KMS-11 (cell line): Measurements from ENCODE around the gene KCNIP1.

Source experiments
- H2AFZ ChIP-seq: fragments of 200-600 bp; sonication (generic); 2 replicates; pipeline ENCODE4 v1.6.1; 2016; ENCODE audit warnings: antibody characterized with exemption, mixed run types, low read depth
- H3K27ac ChIP-seq: fragments of 200-600 bp; sonication (generic); 2 replicates; pipeline ENCODE4 v1.6.1; 2016; ENCODE audit warnings: mild to moderate bottlenecking, mixed run types
- H3K27me3 ChIP-seq: fragments of 200-600 bp; sonication (generic); 2 replicates; pipeline ENCODE4 v1.6.1; 2017; ENCODE audit warnings: mild to moderate bottlenecking, low read depth, mixed run types, moderate library complexity; ENCODE audit not compliant: insufficient read depth
- H3K36me3 ChIP-seq: fragments of 200-600 bp; sonication (generic); 2 replicates; pipeline ENCODE4 v1.6.1; 2017; ENCODE audit warnings: mild to moderate bottlenecking, mixed run types; ENCODE audit not compliant: insufficient read depth
- H3K4me1 ChIP-seq: fragments of 200-600 bp; sonication (generic); 2 replicates; pipeline ENCODE4 v1.6.1; 2016; ENCODE audit warnings: mild to moderate bottlenecking, low read depth, mixed run types; ENCODE audit not compliant: poor library complexity, severe bottlenecking
- H3K4me2 ChIP-seq: fragments of 200-600 bp; sonication (generic); 2 replicates; pipeline ENCODE4 v1.7.0; 2016; ENCODE audit warnings: mild to moderate bottlenecking, mixed run types
- H3K4me3 ChIP-seq: fragments of 200-600 bp; sonication (generic); IDR thresholded peaks from 2 replicates; pipeline ENCODE4 v1.6.1; 2017; ENCODE audit warnings: low read depth, low read length, mixed read lengths; ENCODE audit not compliant: insufficient read depth
- H3K79me2 ChIP-seq: fragments of 200-600 bp; sonication (generic); 2 replicates; pipeline ENCODE4 v1.6.1; 2016; ENCODE audit warnings: low read depth, mixed run types; ENCODE audit not compliant: insufficient read depth
- H3K9ac ChIP-seq: fragments of 200-600 bp; sonication (generic); 2 replicates; pipeline ENCODE4 v1.6.1; 2016; ENCODE audit warnings: mild to moderate bottlenecking, mixed run types
- H4K20me1 ChIP-seq: fragments of 200-600 bp; sonication (generic); 2 replicates; pipeline ENCODE4 v1.6.1; 2016; ENCODE audit warnings: mild to moderate bottlenecking, mixed run types; ENCODE audit not compliant: insufficient read depth
- CTCF ChIP-seq: fragments of 200-600 bp; sonication (generic); conservative IDR thresholded peaks from 2 replicates; pipeline ENCODE4 v1.6.1; 2017; ENCODE audit warnings: low read depth, mild to moderate bottlenecking, antibody characterized with exemption, low read length, moderate library complexity, mixed read lengths

The KCNIP1 gene

GRCh38 chr5:170497311-170498038 is 6.3 kb upstream of the KCNIP1 start:
- Histone ChIP-seq H3K4me1 (no peaks in the 10 kb centered on the region), H2AFZ (no peak overlapping the region), H4K20me1 (no peaks in the 10 kb centered on the region), H3K4me3 (no peak overlapping the region), H3K9ac (no peak overlapping the region), H3K79me2 (no peaks in the 10 kb centered on the region), H3K27me3 (no peaks in the 10 kb centered on the region), H3K27ac (no peak overlapping the region), H3K4me2 (no peak overlapping the region), H3K36me3 (no peaks in the 10 kb centered on the region)
- no peak for TF ChIP-seq CTCF

- no peaks in the 10 kb centered on the region for H4K20me1 ChIP-seq
- no peak overlapping the region for H3K9ac ChIP-seq
- H3K4me1 ChIP-seq = no peaks in the 10 kb centered on the region
- no peaks in the 10 kb centered on the region for H3K27me3 ChIP-seq
- H3K79me2 ChIP-seq = no peaks in the 10 kb centered on the region
- no peak overlapping the region for H2AFZ ChIP-seq
- no peak overlapping the region for H3K4me2 ChIP-seq
- no peak overlapping the region for H3K27ac ChIP-seq
- no peaks in the 10 kb centered on the region for H3K36me3 ChIP-seq
- no peak for TF ChIP-seq CTCF
- no peak overlapping the region for H3K4me3 ChIP-seq
Measured at GRCh38 chr5:170498811-170499351, 4.9 kb upstream of the KCNIP1 start.

- H3K9ac ChIP-seq = no peak overlapping the region
- no peak for TF ChIP-seq CTCF
Measured at GRCh38 chr5:170499621-170500020, 4.2 kb upstream of the KCNIP1 start.

GRCh38 chr5:170501361-170501760 is 2.5 kb upstream of the KCNIP1 start:
- TF ChIP-seq CTCF = no peak
- no peaks in the 10 kb centered on the region for H3K36me3 ChIP-seq

More at GRCh38 chr5:170499621-170500020, 4.2 kb upstream of the KCNIP1 start:
- no peaks in the 10 kb centered on the region for H4K20me1 ChIP-seq
- no peaks in the 10 kb centered on the region for H3K27me3 ChIP-seq
- no peak overlapping the region for H3K4me3 ChIP-seq
- H3K4me1 ChIP-seq = no peaks in the 10 kb centered on the region
- no peaks in the 10 kb centered on the region for H3K79me2 ChIP-seq
- no peak overlapping the region for H3K4me2 ChIP-seq
- H2AFZ ChIP-seq = no peak overlapping the region
- no peaks in the 10 kb centered on the region for H3K36me3 ChIP-seq
- H3K27ac ChIP-seq = no peak overlapping the region

More at GRCh38 chr5:170501361-170501760, 2.5 kb upstream of the KCNIP1 start:
- H4K20me1 ChIP-seq = no peaks in the 10 kb centered on the region
- no peak overlapping the region for H3K27ac ChIP-seq
- H3K27me3 ChIP-seq = no peaks in the 10 kb centered on the region
- H3K9ac ChIP-seq = no peak overlapping the region
- no peaks in the 10 kb centered on the region for H3K79me2 ChIP-seq
- no peak overlapping the region for H3K4me2 ChIP-seq
- no peak overlapping the region for H2AFZ ChIP-seq
- no peaks in the 10 kb centered on the region for H3K4me1 ChIP-seq
- no peak overlapping the region for H3K4me3 ChIP-seq
